A549 treated with CORT108297 at 1 μM for 4 hours (cell line): ENCODE data around the gene DOHH. TPM values are rescaled to one million over a fixed set of nuclear protein-coding genes. Genes with fewer than 3 reads are reported as not detected.

Source experiments
- total RNA-seq: library from RNA; stranded (reverse); fragments of 200-300 nt; extraction: Qiagen RNA extraction; gene quantifications from 5 replicates; pipeline ENCODE4 v1.2.3, GENCODE V29; 2022

The DOHH gene, protein sequence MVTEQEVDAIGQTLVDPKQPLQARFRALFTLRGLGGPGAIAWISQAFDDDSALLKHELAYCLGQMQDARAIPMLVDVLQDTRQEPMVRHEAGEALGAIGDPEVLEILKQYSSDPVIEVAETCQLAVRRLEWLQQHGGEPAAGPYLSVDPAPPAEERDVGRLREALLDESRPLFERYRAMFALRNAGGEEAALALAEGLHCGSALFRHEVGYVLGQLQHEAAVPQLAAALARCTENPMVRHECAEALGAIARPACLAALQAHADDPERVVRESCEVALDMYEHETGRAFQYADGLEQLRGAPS
- total RNA-seq, result 12.5 to 21.9 TPM (median 19.4 TPM) in 5 replicates

DNA sequence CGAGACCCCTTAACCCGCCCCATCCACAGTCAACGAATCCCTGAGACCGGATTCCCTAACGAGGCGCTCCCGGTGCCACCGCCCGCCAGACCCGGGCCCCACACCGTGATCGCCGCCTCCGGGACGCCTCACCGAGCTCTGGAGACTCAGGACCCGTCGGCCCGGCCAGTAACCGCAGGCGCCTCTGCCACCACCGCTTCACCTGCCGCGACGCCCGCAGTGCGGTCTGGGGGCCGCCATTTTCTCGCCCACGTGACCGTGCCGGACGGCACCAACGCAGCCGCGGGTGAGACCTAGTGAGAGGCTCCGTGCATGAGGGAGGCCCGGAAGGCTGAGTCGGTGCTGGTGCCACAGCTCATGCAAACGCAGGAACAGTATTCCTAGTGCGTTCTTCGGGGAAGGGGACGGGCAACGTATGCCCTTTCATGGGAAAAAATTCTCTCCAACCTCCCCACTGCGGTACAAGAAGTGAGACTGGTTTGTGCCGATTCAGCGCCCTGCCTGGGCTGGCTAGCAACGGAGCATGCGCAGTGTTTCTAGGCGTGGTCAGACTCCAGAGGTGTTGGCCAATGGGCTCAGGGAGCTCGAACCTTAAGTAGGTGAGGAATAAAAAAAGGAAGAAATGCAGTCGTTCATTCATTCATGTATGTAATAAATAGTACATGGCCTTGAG lies at the start of gene DOHH:
DOHH (minus strand) TSS at position 246 of the 673 bp plus-strand sequence. CDS start 3,860 bp downstream, outside the sequence.

DNA sequence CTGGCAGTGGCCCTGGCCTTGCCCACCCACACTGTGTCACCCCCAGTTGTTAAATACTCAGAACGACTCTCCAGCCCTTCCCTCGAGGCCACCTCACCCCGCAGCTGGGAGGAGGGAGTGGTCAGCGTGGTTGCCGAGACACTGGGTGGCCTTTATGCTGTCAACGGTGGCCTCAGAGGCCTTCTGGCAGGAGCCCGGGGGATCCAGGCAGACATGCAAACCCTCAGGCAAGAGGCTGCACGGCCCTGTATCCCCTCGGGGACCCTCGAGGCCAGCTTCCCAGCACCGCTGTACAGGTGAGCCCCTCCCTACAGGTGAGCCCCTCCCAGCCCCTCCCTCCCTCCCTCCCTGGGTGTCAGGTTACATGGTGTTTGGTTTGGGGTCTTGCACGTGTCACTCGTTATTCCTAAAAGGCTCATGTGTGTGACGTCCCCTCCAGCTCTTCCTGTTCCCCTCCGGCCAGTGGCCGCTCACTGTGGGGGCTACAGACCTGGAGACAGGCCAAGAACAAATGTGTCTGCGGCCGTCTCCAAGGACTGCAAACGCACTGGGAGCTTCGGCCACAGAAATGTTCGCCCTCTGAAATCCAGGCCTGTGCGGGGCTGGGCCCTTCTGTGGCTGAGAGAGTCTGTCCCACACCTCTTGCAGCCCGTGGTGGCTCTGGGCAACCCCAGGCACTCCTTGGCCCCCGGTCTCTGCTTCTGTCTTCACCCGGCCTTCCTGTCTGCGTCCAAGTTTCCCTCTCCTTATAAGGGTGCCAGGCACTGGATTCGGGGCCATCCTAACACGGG lies 38.7 kb upstream of the DOHH start, which contains the start of gene TEKTIP1:
TEKTIP1 (plus strand) TSS at position 210 of the 791 bp plus-strand sequence; CDS start at position 214, 4 bp downstream.

DNA sequence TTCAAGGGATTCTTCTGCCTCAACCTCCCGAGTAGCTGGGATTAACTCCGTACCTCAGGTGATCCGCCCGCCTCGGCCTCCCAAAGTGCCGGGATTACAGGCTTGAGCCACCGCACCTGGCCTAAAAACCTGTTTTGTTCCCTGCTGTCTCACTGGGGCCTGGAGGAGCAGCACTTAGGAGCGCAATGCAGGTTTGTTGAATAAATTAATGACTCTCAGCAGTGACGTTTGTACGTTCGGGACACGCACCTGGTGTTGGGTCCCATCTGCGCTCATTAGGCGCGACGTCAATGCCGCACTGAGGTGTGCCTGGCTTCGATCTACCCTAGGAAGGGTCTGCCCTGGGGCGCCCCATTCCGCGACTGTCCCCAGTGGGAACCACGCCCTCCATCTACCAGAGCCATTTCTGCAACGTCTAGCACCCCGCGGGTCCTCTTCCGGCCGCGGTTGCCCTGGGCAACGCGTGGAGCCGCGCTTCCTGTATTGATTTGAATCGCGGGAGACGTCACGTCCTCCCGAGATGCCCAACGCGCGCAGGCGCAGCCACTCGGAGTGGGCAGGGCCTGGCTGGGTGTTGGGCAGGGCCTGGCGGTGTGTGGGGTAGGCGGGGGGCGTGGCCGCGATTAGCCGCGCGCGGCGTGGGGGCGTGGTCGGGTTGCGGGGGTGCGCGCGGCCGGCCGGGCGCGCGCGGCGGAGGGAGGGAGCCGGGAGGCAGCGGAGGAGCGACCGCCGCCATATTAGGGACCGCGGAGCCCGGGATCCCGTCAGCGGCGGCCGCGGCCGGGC lies 5.3 kb upstream of the DOHH start, which contains the start of gene FZR1:
FZR1 (plus strand) TSS at position 714 of the 786 bp plus-strand sequence. CDS start 16,679 bp downstream, outside the sequence.

DNA sequence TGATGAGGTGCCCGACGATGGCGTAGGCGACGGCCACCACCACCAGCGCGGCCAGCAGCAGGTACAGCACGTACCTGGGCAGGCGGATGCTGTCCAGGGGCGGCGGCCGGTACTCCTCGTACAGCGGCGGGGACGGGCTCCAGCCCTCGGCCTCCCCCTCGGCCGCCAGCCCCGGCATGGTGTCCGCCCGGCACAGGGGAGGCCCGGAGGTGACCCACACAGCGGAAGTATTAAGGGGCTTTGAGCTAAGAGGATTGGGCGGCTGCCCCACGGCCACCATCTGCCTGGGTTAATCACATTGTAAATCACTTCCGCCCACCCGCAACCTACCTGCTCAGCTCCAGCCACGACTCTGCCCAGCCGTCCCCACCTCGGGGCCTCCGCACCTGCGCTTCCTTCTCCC lies 17.2 kb downstream of the DOHH start, which contains the start of gene SMIM44:
SMIM44 (minus strand) TSS at position 216 of the 403 bp plus-strand sequence; CDS start at position 178, 38 bp downstream.

DNA sequence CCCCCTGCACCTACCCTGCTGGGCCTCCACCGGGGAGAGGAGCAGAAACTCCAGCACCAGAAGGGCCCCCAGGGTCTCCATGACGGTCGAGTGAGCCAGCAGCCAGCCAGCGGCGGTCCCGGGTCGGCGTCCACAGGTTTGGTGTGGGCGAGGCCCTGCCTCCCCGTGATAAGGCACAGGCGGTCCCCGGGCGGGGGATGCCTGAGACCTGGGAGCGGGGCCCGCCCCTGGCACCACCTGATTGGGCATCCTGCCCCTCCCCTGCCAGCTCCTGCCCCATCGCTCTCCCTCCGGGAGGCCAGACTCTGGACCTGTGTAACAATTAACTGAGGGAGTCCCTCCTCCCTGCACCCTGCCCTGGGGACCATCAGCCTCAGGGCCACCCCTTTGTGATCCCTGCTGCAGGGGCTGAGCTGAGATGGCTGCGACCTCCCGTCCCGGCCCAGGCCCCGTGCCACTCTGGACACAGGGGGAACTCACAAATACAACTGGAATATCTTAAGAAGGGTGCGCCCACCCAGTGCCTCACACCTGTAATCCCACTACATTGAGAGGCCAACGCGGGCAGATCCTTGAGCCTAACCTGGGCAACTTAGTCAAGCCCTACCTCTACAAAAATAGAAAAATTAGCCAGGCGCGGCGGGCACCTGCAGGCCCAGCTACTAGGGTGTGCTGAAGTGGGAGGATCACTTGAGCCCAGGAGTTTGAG lies 19.9 kb downstream of the DOHH start, which contains the start of gene SMIM24:
SMIM24 (minus strand) TSS at position 143 of the 709 bp plus-strand sequence; CDS start at position 81, 62 bp downstream.

Other genes with a start within 250 kb of the DOHH start
- gene NFIC, start 134.1 kb downstream of the DOHH start, total RNA-seq, result 34.1 to 44.3 TPM (median 43.3 TPM) in 5 replicates
- 0.30 to 0.84 TPM (median 0.44 TPM) in 5 replicates for gene SMIM24, start 20.1 kb downstream of the DOHH start, total RNA-seq
- gene SMIM44, start 17.2 kb downstream of the DOHH start, total RNA-seq, result not detected in 5 replicates
- 25.0 to 37.2 TPM (median 34.3 TPM) in 5 replicates for gene FZR1, start 5.6 kb upstream of the DOHH start, total RNA-seq
- 0.21 TPM in 1 of 5 replicates, not detected in the others for gene TEKTIP1, start 38.5 kb upstream of the DOHH start, total RNA-seq
- gene MFSD12, start 56.9 kb upstream of the DOHH start, total RNA-seq, result 122 to 178 TPM (median 172 TPM) in 5 replicates
- 44.7 to 72.4 TPM (median 69.9 TPM) in 5 replicates for gene HMG20B, start 72.3 kb upstream of the DOHH start, total RNA-seq
- 0.17 to 0.25 TPM (median 0.23 TPM) in 5 replicates for gene GIPC3, start 84.8 kb upstream of the DOHH start, total RNA-seq
- gene TBXA2R, start 106.2 kb upstream of the DOHH start, total RNA-seq, result 0.50 to 1.1 TPM (median 0.96 TPM) in 5 replicates
- gene CACTIN, start 126.1 kb upstream of the DOHH start, total RNA-seq, result 13.1 to 19.8 TPM (median 19.3 TPM) in 5 replicates
- gene PIP5K1C, start 199.8 kb upstream of the DOHH start, total RNA-seq, result 9.7 to 13.8 TPM (median 12.6 TPM) in 5 replicates
- 0.29 to 0.53 TPM (median 0.33 TPM) in 5 replicates for gene TJP3, start 207.7 kb upstream of the DOHH start, total RNA-seq